ENCODE results near the gene PLXNA4. TPM values are rescaled to one million over a fixed set of nuclear protein-coding genes. Genes with fewer than 3 reads are reported as not detected.

PLXNA4 gene
- total RNA-seq, 2 experiments from 2014 or later: 0.12 to 0.29 TPM

DNA sequence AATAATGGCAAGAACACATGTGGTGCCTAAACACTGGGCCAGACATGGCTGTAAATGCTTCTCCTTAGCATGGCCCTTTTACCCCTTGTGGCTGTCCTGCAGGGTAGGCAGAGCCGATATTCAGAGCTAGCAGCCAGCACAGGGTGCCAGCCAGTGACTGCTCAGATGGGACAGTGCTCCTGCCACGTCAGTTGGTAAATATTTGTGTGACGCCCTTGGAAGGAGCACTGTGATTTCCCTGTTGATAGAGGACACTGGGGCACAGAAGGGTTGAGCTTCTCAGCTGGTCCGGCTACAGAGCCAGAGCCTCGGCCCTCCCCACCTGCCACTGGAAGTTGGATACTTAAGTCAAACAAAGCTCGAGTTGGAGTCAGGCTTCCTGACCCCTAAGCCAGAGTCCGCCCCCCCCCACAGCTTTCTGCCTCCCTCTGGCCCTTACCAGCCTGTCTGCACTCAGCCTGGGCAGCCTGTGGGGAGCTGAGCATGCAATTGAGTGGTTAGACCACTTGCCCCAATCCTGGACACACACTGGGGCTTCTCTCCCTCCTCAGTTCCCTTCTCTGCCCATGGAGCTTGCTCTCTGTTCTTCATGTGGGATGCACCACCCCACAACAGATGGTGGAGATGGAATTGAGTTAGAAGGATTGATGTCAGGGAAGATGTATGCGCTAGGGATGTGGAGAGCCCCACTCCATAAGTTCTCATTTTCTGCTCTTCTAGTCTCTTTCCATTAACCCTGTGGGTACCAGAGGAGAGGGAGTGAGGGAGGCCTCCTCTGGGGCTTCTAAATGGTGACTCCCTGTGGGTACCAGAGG is 350.8 kb downstream of the PLXNA4 start:
- H3K27me3 Mint-ChIP-seq: no peaks in the 10 kb centered on the region
- no peak overlapping the region for H3K4me3 Mint-ChIP-seq
- H3K27ac Mint-ChIP-seq: no peak overlapping the region
- no peaks in the 10 kb centered on the region for H3K36me3 Mint-ChIP-seq
- DNase-seq: no peak
- H3K4me1 Mint-ChIP-seq: no peaks in the 10 kb centered on the region
- H3K9me3 Mint-ChIP-seq: no peaks in the 10 kb centered on the region

DNA sequence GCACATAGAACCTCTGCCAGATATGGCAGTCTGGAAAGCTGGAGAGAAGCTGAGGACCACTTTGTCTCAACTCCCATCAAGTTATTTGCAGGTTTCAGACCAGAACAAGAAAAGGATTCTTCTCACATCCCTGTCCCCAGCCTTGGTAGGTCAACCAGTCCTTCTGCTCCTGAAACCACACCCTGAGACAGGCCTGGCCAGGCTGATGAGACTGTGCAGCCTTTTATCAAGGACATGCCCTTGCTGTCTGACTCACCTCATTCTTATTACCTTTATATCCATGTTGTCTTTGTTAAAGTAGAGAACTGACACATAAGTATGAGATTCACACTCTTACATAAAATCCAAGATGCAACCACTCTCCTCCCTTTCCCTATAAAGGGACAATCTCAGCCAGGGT is 354.9 kb downstream of the PLXNA4 start:
- Mint-ChIP-seq H3K27me3 (no peaks in the 10 kb centered on the region), H3K36me3 (no peaks in the 10 kb centered on the region), H3K4me3 (no peak overlapping the region), H3K27ac (no peak overlapping the region), H3K9me3 (no peaks in the 10 kb centered on the region), H3K4me1 (no peaks in the 10 kb centered on the region)
- DNase-seq: no peak

DNA sequence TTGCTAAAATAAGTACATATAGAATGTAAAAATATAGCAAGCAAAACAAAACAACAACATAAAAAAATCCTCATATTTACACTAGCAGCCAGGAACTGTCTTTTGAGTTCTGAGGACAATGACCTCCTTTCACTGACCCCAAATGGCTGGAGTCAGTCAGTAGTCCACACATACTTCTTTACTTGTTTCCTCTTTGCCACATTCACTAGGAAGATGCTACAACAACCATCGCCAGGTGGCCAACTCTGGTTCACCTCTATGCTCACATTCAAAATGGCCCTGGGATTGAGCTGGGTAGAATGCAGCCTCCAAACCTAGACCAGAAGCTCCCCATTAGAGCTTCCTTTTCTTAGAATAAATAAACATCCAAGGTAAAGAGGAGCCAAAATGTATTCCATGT is 356.2 kb downstream of the PLXNA4 start:
- Mint-ChIP-seq H3K36me3 (no peaks in the 10 kb centered on the region), H3K27me3 (no peaks in the 10 kb centered on the region), H3K4me3 (no peak overlapping the region), H3K27ac (no peak overlapping the region), H3K9me3 (no peaks in the 10 kb centered on the region), H3K4me1 (no peaks in the 10 kb centered on the region)
- DNase-seq: no peak

DNA sequence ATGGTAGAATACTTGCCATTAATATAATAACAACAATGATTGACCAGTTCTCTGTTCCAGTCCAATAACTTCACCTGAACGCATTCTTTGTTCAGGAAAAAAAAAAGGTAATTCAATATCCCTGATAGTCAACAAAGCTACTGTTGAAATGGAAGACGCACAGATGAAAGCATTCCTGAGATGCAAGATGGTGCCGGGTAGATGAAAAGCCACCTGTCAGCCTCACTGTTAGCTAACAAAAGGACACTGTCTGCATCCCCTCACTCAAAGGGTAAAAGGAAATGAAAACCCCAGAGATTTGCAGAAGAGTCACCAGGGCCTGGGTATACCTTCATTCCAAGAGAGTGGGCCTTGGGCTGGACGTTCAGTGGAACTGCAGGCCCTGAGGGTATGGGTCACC is 357.4 kb downstream of the PLXNA4 start:
- DNase-seq: no peak
- Mint-ChIP-seq H3K27ac (no peak overlapping the region), H3K9me3 (no peaks in the 10 kb centered on the region), H3K36me3 (no peaks in the 10 kb centered on the region), H3K27me3 (no peaks in the 10 kb centered on the region), H3K4me1 (no peaks in the 10 kb centered on the region), H3K4me3 (no peak overlapping the region)

DNA sequence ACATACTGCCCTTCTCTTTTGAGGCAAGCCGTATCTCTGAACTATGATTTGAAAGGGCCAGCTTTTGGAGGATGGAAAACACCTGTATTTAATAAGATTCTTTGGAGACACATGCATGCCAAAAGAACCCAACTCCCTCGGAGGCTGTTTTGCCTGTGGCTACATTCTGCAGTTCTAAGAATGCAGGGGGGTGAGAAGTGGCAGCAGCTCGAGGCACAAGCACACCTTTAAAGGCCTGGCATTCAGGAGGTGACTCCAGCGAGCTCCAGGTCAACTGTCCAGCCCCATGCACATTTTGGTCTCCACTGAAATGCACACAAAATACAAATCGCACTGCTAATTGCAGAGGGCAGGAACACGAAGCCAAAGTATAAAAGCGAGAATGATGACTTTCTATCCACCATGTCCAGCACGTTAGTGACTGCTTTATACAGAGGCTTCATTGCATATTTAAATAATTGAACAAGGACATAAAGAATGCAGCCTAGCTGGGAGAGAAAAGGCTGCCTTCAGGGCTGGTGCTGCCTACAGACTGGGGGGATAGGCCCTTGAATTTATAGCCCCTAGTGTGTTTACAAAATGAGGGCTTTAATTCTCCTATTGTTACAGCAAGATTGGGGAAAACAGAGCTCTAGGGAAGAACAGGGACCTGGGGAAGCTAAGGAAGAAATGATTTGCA is 359.3 kb downstream of the PLXNA4 start:
- DNase-seq: no peak
- Mint-ChIP-seq H3K4me3 (no peak overlapping the region), H3K27ac (no peak overlapping the region), H3K4me1 (no peaks in the 10 kb centered on the region), H3K9me3 (no peaks in the 10 kb centered on the region), H3K36me3 (no peaks in the 10 kb centered on the region), H3K27me3 (no peaks in the 10 kb centered on the region)

DNA sequence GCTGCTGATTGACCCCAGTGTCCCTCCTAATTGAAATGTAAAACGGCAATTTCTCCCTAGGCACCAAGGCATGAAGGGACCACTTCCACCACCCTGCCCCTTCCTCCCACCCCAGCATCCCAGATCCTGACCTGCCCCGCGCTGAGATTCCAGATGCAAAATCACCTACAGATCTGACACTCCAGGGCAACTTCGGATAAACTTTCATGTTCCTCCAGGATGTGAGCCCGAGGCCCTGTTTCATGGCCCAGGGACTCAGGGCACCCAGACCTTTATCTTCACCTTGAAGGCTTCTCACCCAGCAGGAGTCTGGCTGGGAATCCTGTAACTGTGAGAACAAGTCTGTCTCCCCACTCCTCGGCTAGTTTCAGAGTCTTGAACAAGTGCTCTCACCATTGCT is 361.8 kb downstream of the PLXNA4 start:
- H3K9me3 Mint-ChIP-seq: no peaks in the 10 kb centered on the region
- H3K27ac Mint-ChIP-seq: no peak overlapping the region
- no peak overlapping the region for H3K4me3 Mint-ChIP-seq
- no peaks in the 10 kb centered on the region for H3K4me1 Mint-ChIP-seq
- H3K36me3 Mint-ChIP-seq: no peaks in the 10 kb centered on the region
- DNase-seq: no peak
- H3K27me3 Mint-ChIP-seq: no peaks in the 10 kb centered on the region

DNA sequence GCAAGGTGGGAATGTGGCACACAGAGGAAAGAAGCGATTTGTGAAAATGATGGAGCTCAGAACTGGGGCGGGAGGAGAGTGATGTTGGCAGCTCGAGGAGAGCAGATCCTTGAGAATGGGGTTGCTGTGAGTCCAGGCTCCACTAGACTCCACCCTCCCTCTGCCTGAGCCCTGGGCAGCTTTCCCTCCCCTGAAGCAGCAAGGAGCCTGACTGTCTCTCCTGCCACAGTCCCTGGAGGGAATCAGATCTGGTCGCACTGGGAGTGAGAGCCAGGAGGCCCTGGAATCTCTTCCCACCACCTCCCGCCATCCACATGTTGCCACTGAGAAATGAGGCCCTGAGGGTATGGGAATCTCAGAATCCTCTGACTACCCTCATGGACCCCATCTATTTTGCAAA is 362.7 kb downstream of the PLXNA4 start:
- H3K4me1 Mint-ChIP-seq: no peaks in the 10 kb centered on the region
- H3K36me3 Mint-ChIP-seq: no peaks in the 10 kb centered on the region

DNA sequence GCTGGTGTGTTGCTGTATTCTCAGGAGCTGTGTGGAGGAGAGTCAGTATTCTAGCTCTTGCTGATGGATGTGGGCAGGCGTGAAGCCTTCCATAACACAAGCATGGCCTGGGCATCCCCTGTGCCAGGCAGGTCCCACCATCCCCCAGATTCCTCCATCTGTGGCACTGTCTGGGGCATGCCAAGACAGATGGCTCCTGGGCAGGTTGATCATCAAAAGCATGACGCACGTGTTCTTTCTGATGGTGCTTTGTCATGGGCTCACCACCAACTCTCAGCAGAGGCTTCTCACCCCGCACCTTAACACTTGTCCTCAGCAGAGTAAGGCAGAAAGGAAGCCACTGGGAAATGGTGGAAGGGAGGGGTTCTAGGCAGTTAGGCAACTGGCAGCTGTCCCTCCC is 364.3 kb downstream of the PLXNA4 start:
- no peaks in the 10 kb centered on the region for H3K36me3 Mint-ChIP-seq
- H3K4me1 Mint-ChIP-seq: no peaks in the 10 kb centered on the region
- peaks cover 4% of the 10 kb centered on the region for H3K27me3 Mint-ChIP-seq
- H3K9me3 Mint-ChIP-seq: no peaks in the 10 kb centered on the region
- no peak overlapping the region for H3K4me3 Mint-ChIP-seq
- H3K27ac Mint-ChIP-seq: no peak overlapping the region
- DNase-seq: no peak

More for the DNA sequence above, 362.7 kb downstream of the PLXNA4 start:
- Mint-ChIP-seq H3K4me3 (no peak overlapping the region), H3K27me3 (no peaks in the 10 kb centered on the region), H3K27ac (no peak overlapping the region), H3K9me3 (no peaks in the 10 kb centered on the region)
- DNase-seq: no peak

DNA sequence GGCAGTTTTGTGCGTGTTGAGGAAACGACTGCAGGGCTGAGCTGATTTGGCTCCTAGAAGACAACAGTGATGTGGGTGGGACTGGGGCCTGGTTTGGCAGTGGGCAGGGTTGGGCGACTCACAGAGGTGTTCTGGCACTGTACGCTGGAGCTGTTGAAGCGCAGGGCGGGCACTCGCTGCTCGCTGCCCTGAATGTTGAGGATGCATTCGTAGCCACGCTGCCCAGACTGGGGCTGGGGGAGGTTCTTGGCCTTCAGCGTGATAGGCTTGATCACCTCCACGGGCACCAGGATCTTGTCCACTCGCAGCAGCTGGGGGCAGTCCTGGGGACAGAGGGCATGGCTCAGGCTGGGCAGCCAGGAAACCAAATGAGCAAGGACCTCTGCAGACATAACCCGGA is 365.4 kb downstream of the PLXNA4 start:
- Mint-ChIP-seq H3K27ac (no peak overlapping the region), H3K4me1 (no peaks in the 10 kb centered on the region)

DNA sequence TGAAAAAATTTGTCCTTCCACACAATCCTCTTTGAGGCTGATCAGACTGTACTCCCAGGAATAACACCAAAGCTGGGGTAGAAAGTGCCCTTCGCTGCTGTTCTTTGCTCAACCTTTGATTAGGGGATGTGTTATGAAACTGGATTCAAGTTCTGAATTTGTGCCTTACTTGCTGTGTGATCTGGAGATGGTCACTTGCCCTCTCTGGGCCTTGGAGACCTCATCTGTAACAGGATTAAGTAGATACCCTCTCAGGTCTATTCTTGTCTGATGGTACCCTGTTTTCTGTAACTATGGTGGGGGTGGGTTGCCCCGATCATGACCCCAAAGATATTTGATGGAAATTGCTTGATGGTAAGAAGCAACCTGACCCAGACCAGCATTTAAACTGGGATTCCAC is 368.5 kb downstream of the PLXNA4 start:
- Mint-ChIP-seq H3K27ac (no peak overlapping the region), H3K4me1 (no peaks in the 10 kb centered on the region), H3K4me3 (no peak overlapping the region), H3K27me3 (peaks cover 4% of the 10 kb centered on the region), H3K9me3 (no peaks in the 10 kb centered on the region), H3K36me3 (no peaks in the 10 kb centered on the region)
- no peak for DNase-seq

More for the DNA sequence above, 365.4 kb downstream of the PLXNA4 start:
- Mint-ChIP-seq H3K36me3 (no peaks in the 10 kb centered on the region), H3K9me3 (no peaks in the 10 kb centered on the region), H3K4me3 (no peak overlapping the region), H3K27me3 (peaks cover 4% of the 10 kb centered on the region)
- no peak for DNase-seq

DNA sequence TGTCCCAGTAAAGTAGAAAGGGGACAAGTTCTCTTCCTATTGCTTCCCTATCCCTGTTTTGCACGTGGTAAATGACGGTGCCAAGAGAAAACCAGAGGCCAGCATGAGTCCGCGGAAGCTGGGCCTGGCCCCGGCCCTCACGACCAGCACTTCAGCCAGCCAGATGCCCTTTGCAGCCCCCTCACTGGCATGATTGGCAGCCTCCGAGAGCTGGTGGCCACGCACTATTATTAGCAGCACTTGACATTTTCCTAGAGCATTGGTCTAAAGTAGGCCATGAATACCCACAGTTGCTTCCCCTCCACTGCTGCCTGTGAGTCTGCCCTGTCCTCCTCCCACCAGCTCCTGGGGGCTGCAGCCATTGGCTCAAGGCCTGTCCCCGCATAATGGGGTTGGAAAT is 369.1 kb downstream of the PLXNA4 start:
- Mint-ChIP-seq H3K9me3 (no peaks in the 10 kb centered on the region), H3K27ac (no peak overlapping the region), H3K36me3 (no peaks in the 10 kb centered on the region), H3K4me3 (no peak overlapping the region), H3K27me3 (peaks cover 4% of the 10 kb centered on the region), H3K4me1 (no peaks in the 10 kb centered on the region)
- no peak for DNase-seq

DNA sequence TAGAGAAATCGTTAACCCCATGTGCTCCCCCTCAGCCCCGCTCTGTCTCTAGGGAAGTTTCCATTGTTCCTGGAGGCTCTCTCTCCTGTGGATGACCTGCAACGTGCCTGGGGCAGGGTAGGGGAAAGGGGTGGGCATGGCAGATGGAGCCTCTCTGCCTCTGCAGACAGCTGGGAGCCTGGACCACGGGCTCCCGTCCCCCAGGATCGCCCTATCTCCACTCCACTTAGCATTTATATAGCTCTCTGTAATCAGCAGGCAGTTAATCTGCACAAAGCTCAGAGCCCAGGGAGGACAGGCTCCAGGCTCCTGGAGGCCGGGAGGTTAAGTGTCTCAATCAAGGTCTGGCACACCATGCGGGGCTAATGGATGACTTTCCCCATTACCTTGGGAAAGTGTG is 369.7 kb downstream of the PLXNA4 start:
- Mint-ChIP-seq H3K4me3 (no peak overlapping the region), H3K36me3 (no peaks in the 10 kb centered on the region), H3K9me3 (no peaks in the 10 kb centered on the region), H3K4me1 (no peaks in the 10 kb centered on the region), H3K27me3 (peaks cover 4% of the 10 kb centered on the region), H3K27ac (no peak overlapping the region)
- DNase-seq: no peak

DNA sequence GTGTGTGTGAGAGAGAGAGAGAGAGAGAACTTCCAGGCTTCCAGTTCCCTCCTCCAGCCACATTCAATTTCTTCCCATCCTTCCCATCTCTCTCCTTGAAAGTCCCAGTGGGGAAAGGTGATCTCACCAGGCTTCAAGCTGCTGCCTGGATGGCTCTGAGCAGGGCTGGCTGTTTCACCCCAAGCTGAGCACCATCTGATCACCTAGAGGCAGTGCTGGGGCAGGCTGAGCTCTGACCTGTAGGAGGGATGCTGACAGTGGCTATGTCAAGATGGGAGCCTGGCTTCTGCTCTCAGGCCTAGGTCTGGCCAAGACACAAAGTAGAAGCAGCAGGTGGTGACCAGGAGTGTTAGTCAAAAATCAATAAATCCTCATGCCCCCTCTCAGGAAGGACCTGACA is 370.8 kb downstream of the PLXNA4 start:
- H3K27ac Mint-ChIP-seq: no peak overlapping the region
- no peak overlapping the region for H3K4me3 Mint-ChIP-seq
- H3K9me3 Mint-ChIP-seq: no peaks in the 10 kb centered on the region

DNA sequence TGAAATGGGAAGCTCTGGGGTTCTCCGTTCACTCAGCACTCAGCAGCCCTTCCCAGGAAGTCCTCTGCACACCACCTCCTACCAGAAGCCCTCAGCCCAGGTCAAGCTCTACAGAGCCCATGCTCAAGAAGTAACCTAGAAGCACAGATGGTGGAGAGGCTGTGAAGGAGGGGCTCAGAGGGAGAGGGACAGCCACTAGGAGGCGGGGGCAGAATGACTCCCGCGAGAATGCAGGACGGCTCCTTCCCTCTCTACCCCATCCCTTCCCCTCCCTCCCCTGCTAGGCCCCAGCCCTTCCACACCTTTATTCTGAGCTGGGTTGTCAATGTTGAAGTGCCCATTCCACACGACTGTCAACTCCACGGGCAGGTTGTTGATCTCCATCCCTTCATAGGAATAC is 373.2 kb downstream of the PLXNA4 start:
- Mint-ChIP-seq H3K36me3 (no peaks in the 10 kb centered on the region), H3K27ac (no peak overlapping the region), H3K27me3 (peaks cover 4% of the 10 kb centered on the region), H3K4me3 (no peak overlapping the region), H3K4me1 (no peaks in the 10 kb centered on the region), H3K9me3 (no peaks in the 10 kb centered on the region)
- DNase-seq: no peak

More for the DNA sequence above, 370.8 kb downstream of the PLXNA4 start:
- DNase-seq: no peak
- H3K36me3 Mint-ChIP-seq: no peaks in the 10 kb centered on the region
- H3K27me3 Mint-ChIP-seq: peaks cover 4% of the 10 kb centered on the region
- no peaks in the 10 kb centered on the region for H3K4me1 Mint-ChIP-seq

DNA sequence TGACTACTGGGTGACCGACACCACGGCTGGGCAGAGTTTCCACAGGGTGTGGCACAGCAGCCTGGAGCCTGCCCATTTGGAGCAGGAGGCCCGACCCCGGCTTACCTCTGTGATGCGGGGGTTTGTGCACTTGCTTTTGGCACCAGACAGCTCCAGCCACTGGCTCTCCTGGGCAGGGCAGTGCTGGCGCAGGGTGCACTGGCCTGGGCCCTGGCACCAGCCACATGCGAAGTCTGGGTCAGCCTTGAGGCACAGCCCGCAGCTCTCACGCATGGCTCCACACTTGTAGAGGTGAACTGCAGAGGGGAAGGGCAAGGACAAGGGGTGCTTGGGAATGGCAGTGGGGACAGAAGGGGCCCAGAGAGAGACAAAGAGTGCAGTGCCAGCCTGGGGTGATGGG is 373.7 kb downstream of the PLXNA4 start:
- Mint-ChIP-seq H3K36me3 (no peaks in the 10 kb centered on the region), H3K4me1 (no peaks in the 10 kb centered on the region), H3K9me3 (no peaks in the 10 kb centered on the region), H3K4me3 (no peak overlapping the region), H3K27me3 (peaks cover 2% of the 10 kb centered on the region), H3K27ac (no peak overlapping the region)
- DNase-seq: no peak

DNA sequence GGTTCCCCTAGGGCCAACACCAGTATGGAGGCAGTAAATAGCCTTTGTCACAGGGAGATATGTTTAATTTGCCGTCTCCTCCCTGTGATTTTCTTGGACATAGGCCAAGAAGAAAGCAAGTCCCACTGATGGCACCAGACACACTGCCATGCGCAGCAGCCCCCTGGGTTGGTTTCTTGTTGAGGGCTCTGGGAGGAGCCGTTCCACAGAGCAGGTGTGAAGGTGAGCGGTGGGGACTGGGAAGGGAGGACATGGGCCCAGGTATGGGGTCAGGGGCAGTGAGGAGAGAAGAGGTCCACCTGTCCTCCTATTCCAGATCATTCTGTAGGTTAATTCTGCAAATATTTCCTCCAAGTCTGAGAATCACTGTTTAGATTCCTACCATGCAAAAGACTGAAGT is 376.1 kb downstream of the PLXNA4 start:
- Mint-ChIP-seq H3K36me3 (no peaks in the 10 kb centered on the region), H3K4me3 (no peak overlapping the region), H3K27ac (no peak overlapping the region), H3K4me1 (no peaks in the 10 kb centered on the region), H3K9me3 (no peaks in the 10 kb centered on the region), H3K27me3 (no peaks in the 10 kb centered on the region)
- no peak for DNase-seq
